GM18520 (cell line): Measurements from ENCODE around the gene HAUS5.

ENCODE experiments used
- ATAC-seq: cut with Tn5 transposase; IDR thresholded peaks from one replicate; pipeline ENCODE4 v1.9.1; 2021; ENCODE audit not compliant: unreplicated experiment

HAUS5 gene

DNA sequence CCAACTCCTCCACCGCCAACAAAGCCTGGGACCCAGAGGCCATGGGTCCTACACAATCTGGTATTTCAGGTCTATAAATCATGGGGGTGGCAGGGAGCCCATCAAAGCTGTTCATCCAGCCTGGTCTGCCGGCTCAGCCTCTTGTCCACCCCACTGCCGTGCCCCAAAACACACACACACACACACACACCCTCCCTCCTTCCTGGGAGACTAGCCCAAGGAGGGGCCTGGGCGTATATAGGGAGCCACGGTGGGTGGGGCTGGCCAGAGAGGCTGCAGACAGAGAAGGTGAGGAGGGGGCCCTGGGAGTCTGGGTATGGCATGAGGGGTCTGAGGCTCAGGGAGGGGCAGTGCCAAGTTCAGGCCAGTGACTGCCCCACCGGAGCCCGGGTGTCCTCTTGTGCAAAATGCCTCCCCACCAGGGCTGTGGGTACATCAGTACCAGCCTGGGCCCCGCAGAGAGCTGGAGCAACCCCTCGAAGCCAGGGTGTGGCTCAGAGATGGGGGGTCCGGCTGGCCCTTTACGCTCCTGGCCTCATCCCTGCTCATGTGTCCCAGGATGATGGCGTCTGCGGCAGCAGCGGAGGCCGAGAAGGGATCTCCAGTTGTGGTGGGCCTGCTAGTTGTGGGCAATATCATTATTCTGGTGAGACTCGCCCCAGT, 53.8 kb downstream of the HAUS5 start, which contains the start of gene UPK1A:
Gene UPK1A, plus strand, starts transcription at position 267 of the 663 bp plus-strand sequence. Its CDS starts 296 bp downstream, at position 563.
- ATAC-seq = no peak

DNA sequence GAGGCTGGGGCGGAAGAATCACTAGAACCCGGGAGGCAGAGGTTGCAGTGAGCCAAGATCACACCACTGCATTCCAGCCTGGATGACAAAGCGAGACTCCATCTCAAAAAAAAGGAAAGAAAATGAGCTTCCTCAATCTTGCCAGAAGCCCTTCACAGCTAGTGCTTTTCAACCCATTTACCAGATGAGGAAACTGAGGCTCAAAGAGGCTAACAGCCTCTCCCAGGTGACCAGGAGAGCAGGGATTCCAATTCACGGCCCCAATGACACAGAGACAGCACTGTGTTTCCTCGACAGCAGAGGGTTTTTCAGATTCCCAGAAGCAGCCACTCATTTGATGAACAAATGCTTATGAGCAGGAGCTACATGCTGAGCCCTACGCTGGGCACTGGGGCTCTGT, 57.0 kb downstream of the HAUS5 start:
- no peak for ATAC-seq

DNA sequence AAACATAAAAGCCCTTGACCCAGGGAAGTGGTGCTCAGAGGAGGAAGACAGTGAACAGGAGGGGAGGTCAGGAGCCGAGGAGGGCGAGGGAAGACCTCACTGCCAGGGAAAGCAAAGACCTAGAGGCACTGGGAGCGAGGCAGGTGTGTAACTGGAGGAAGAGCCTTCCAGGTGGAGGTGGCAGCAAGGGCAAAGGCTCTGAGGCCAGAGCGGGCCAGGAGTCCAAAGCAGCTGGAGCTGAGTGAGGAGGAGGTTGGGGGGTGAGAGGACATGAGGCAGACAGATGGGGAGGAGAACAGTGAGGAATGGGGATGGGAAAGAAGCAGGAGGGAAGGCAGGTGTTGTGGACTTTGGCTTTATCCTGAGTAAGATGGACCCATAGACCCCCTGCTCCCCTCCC, 57.4 kb downstream of the HAUS5 start:
- no peak for ATAC-seq

DNA sequence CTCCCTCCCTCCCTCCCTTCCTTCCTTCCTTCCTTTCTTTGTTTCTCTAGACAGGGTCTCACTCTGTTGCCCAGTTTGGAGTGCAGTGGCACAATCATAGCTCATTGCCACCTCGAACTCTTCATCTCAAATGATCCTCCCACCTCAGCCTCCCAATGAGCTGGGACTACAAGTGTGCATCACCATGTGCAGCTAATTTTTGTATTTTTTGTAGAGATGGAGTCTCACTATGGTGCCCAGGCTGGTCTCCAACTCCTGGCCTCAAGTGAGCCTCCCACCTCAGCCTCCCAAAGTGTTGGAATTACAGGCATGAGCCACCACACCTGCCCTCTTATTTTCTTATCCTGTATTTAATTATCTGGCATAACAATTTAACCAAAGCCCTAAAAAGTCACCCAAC, 58.2 kb downstream of the HAUS5 start:
- ATAC-seq = no peak

DNA sequence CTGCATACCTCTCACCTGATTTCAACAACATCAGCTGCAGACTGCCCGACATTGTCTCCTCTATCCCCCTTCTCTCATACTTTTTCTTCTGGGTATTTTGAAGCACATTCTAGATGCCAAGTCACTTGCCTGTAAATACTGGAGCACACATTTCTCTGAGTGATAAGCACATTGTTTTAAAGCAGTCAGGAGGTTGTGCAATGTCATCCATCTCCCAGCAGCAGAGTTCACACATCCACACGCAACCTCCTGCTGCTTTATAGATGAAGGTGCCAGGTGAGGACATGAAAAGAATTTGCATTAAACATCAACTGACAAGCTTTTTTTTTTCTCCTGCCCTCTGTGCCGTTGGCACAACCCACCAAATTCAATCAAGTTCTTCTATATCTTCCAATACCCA, 59.3 kb downstream of the HAUS5 start:
- no peak for ATAC-seq

DNA sequence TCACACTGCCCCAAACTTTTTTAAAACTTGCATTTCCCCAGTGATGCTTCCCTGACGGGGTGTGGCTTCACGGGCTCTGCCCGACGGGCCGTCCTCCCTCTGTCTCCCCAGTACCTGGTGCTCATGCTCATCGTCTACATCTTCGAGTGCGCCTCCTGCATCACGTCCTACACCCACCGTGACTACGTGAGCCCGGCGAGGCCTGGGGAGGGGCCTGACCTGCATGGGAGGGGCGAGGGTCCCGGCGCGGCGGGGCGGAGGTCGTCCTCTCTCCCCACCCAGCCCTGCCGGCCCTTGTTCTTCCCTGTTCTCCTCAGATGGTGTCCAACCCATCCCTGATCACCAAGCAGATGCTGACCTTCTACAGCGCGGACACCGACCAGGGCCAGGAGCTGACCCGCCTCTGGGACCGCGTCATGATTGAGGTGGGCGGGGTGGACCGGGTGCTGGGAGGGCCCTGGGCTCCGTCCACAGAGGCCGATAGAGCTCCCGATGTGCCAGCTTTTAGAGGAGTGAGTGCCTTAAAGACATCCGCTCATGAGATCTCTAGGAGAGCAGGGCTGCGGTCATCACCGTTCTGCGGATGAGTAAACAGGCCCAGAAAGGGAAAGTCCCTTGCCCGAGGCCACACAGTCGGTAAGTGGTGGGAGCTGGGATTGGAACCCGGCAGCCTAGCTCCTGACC, 60.7 kb downstream of the HAUS5 start:
- no peak for ATAC-seq
